OCI-LY7 (cell line): ENCODE measurements around the gene TRIM40.

Experiments used
- CTCF ChIP-seq: fragments of 200-600 bp; sonication (generic); conservative IDR thresholded peaks from 2 replicates; pipeline ENCODE4 v1.5.1; 2014; ENCODE audit warnings: mild to moderate bottlenecking, antibody characterized with exemption, low read length, moderate library complexity, mixed read lengths
- EZH2phosphoT487 ChIP-seq: fragments of 200-600 bp; sonication (generic); IDR thresholded peaks from 2 replicates; pipeline ENCODE4 v1.6.1; 2018; ENCODE audit warnings: low read depth, borderline replicate concordance, mild to moderate bottlenecking, mixed run types, antibody characterized with exemption, low read length, moderate library complexity, mixed read lengths

GRCh38 chr6:30102414-30102969 lies 33.4 kb upstream of the TRIM40 start:
- TF ChIP-seq CTCF: no peak
- no peak for TF ChIP-seq EZH2phosphoT487
